IMR-90 (cell line): ENCODE measurements around the gene MAG. TPM values are rescaled to one million over a fixed set of nuclear protein-coding genes. Genes with fewer than 3 reads are reported as not detected.

Source experiments
- ATAC-seq: fragments of 200-7000 bp; cut with Tn5 transposase; 2 replicates; pipeline ENCODE4 v1.9.1; 2020; ENCODE audit warnings: low read depth, mild to moderate bottlenecking, moderate library complexity
- BruUV-seq: library from RNA; stranded (reverse); fragments of 400-500 nt; replicated peaks from 2 replicates; lab custom pipeline; 2021; lab: Mats Ljungman, UMichigan
- CTCF ChIA-PET: fragments of 300-600 bp; formaldehyde crosslinking; extraction: SDS; loops from one replicate; lab custom pipeline; 2021; ENCODE audit warnings: antibody characterized with exemption; lab: Yijun Ruan, JAX
- POLR2A ChIA-PET: fragments of 300-600 bp; sonication (Branson Sonifier 250); formaldehyde crosslinking; loops from one replicate; lab custom pipeline; 2022; ENCODE audit warnings: antibody characterized with exemption; ENCODE audit not compliant: unreplicated experiment; lab: Charles Lee
- DNase-seq: peaks from one replicate; pipeline ENCODE4 v3.0.0; 2013
- H2AFZ ChIP-seq: replicated peaks from 2 replicates; pipeline ENCODE3; 2013; ENCODE audit warnings: low read length, mild to moderate bottlenecking; ENCODE audit not compliant: poor library complexity
- H2AK5ac ChIP-seq: 2 replicates; pipeline ENCODE4 v1.6.1; 2013; ENCODE audit warnings: low read depth, low read length, inconsistent platforms
- H2AK9ac ChIP-seq: replicated peaks from 2 replicates; pipeline ENCODE3; 2013; ENCODE audit warnings: mild to moderate bottlenecking, low read depth, low read length, moderate library complexity; ENCODE audit not compliant: poor library complexity
- H2BK120ac ChIP-seq: 2 replicates; pipeline ENCODE4 v1.6.1; 2013; ENCODE audit warnings: low read depth, low read length, inconsistent platforms
- H2BK15ac ChIP-seq: 3 replicates; pipeline ENCODE4 v1.6.1; 2013; ENCODE audit warnings: low read depth, low read length, inconsistent platforms
- H2BK20ac ChIP-seq: 2 replicates; pipeline ENCODE4 v1.6.1; 2013; ENCODE audit warnings: low read depth, mild to moderate bottlenecking, inconsistent platforms, low read length, moderate library complexity
- H2BK5ac ChIP-seq: 2 replicates; pipeline ENCODE4 v1.6.1; 2013; ENCODE audit warnings: mild to moderate bottlenecking, low read depth, low read length, inconsistent platforms; ENCODE audit not compliant: poor library complexity, severe bottlenecking
- H3K14ac ChIP-seq: replicated peaks from 2 replicates; pipeline ENCODE4 v1.6.1; 2013; ENCODE audit warnings: low read depth, low read length, inconsistent platforms
- H3K18ac ChIP-seq: 2 replicates; pipeline ENCODE4 v1.6.1; 2013; ENCODE audit warnings: low read depth, low read length, control low read depth
- H3K23ac ChIP-seq: 2 replicates; pipeline ENCODE4 v1.6.1; 2013; ENCODE audit warnings: low read depth, low read length, inconsistent platforms
- H3K27ac ChIP-seq: 2 replicates; pipeline ENCODE4 v1.5.1; 2013; ENCODE audit warnings: mild to moderate bottlenecking, control low read depth, low read length; ENCODE audit not compliant: insufficient read depth
- H3K27me3 ChIP-seq: 2 replicates; pipeline ENCODE4 v1.6.1; 2013; ENCODE audit warnings: low read length; ENCODE audit not compliant: control insufficient read depth, insufficient read depth
- H3K36me3 ChIP-seq: 2 replicates; pipeline ENCODE4 v1.6.1; 2013; ENCODE audit warnings: low read length, mixed read lengths; ENCODE audit not compliant: control insufficient read depth, insufficient read depth
- H3K4ac ChIP-seq: 2 replicates; pipeline ENCODE4 v1.6.1; 2013; ENCODE audit warnings: low read depth, low read length, inconsistent platforms
- H3K4me1 ChIP-seq: 2 replicates; pipeline ENCODE4 v1.6.1; 2013; ENCODE audit warnings: low read length, mixed read lengths; ENCODE audit not compliant: control insufficient read depth, insufficient read depth
- H3K4me2 ChIP-seq: 2 replicates; pipeline ENCODE4 v1.6.1; 2013; ENCODE audit warnings: low read depth, mild to moderate bottlenecking, control low read depth, low read length, moderate library complexity
- H3K4me3 ChIP-seq: 2 replicates; pipeline ENCODE4 v1.5.1; 2013; ENCODE audit warnings: low read depth, mild to moderate bottlenecking, control low read depth, low read length, moderate library complexity; ENCODE audit not compliant: insufficient read depth
- H3K56ac ChIP-seq: 2 replicates; pipeline ENCODE4 v1.6.1; 2013; ENCODE audit warnings: low read length, inconsistent platforms; ENCODE audit not compliant: insufficient read depth; ENCODE audit errors: extremely low read depth
- H3K79me1 ChIP-seq, 2 experiments: 2 replicates each; pipeline ENCODE4 v1.6.1; 2013; ENCODE audit warnings: low read length in 2 of 2, inconsistent platforms in 1 of 2, low read depth in 1 of 2
- H3K9ac ChIP-seq: 2 replicates; pipeline ENCODE4 v1.6.1; 2013; ENCODE audit warnings: low read depth, low read length, control low read depth
- H3K9me1 ChIP-seq: 2 replicates; pipeline ENCODE4 v1.6.1; 2013; ENCODE audit warnings: low read length, inconsistent platforms; ENCODE audit not compliant: insufficient read depth
- H3K9me3 ChIP-seq: 2 replicates; pipeline ENCODE4 v1.6.1; 2013; ENCODE audit warnings: low read length; ENCODE audit not compliant: control insufficient read depth, insufficient read depth
- H4K20me1 ChIP-seq: 2 replicates; pipeline ENCODE4 v1.6.1; 2013; ENCODE audit warnings: low read length, inconsistent platforms; ENCODE audit not compliant: insufficient read depth
- H4K5ac ChIP-seq: 2 replicates; pipeline ENCODE4 v1.6.1; 2013; ENCODE audit warnings: mild to moderate bottlenecking, low read depth, low read length, control low read depth
- H4K8ac ChIP-seq, 2 experiments: 2 replicates each; pipeline ENCODE4 v1.6.1; 2013; ENCODE audit warnings: low read depth in 2 of 2, low read length in 2 of 2, control low read depth in 1 of 2, inconsistent platforms in 1 of 2
- H4K91ac ChIP-seq: 2 replicates; pipeline ENCODE4 v1.6.1; 2013; ENCODE audit warnings: low read depth, low read length, inconsistent platforms; ENCODE audit not compliant: insufficient read depth
- CTCF ChIP-seq: conservative IDR thresholded peaks from 2 replicates; pipeline ENCODE4 v1.5.1; 2012; ENCODE audit warnings: mild to moderate bottlenecking, low read depth, low read length, improper control_type of control experiment
- FOS ChIP-seq: fragments of 150-350 bp; IDR thresholded peaks from 2 replicates; pipeline ENCODE4 v1.6.1; 2016; ENCODE audit warnings: low read depth, low read length
- MAZ ChIP-seq: IDR thresholded peaks from 2 replicates; pipeline ENCODE4 v1.6.1; 2012; ENCODE audit warnings: low read depth, mild to moderate bottlenecking, low read length, improper control_type of control experiment, moderate library complexity, borderline replicate concordance
- MXI1 ChIP-seq: IDR thresholded peaks from 2 replicates; pipeline ENCODE4 v1.6.1; 2012; ENCODE audit warnings: low read depth, mild to moderate bottlenecking, low read length, moderate library complexity, borderline replicate concordance
- NFE2L2 ChIP-seq: fragments of 150-350 bp; IDR thresholded peaks from 2 replicates; pipeline ENCODE4 v1.6.1; 2016; ENCODE audit warnings: low read depth, mild to moderate bottlenecking, low read length
- POLR2A ChIP-seq: IDR thresholded peaks from 2 replicates; pipeline ENCODE4 v1.6.1; 2012; ENCODE audit warnings: mild to moderate bottlenecking, low read depth, low read length
- USF2 ChIP-seq: fragments of 150-350 bp; IDR thresholded peaks from 2 replicates; pipeline ENCODE4 v1.6.1; 2017; ENCODE audit warnings: mild to moderate bottlenecking, antibody characterized with exemption, low read length, low read depth
- WGBS, 2 experiments: methylation state at CpG; one replicate each; pipeline versions ENCODE4 v1.1.5 to v1.1.7; 2013; ENCODE audit warnings: missing lambda C conversion rate in 2 of 2; ENCODE audit not compliant: insufficient read length in 1 of 2; ENCODE audit errors: extremely low coverage in 2 of 2; 5-methylcytosine and 5-hydroxymethylcytosine counted together
- dilution Hi-C: fragments of 300-500 bp; cut with HindIII; formaldehyde crosslinking; loops from one replicate; pipeline ENCODE4 v1.14.3; 2018; ENCODE audit warnings: low sequenced_read_pairs; ENCODE audit not compliant: unreplicated experiment
- in situ Hi-C: fragments of 300-500 bp; cut with MboI; formaldehyde crosslinking; loops from 3 replicates; pipeline ENCODE4 v1.14.3; 2019; ENCODE audit warnings: low sequenced_read_pairs, inconsistent platforms, mixed read lengths
- intact Hi-C: fragments of 100-400 bp; cut with micrococcal nuclease; formaldehyde crosslinking; loops from 2 replicates; pipeline ENCODE4 v1.10.0; 2022
- polyA plus RNA-seq, 3 experiments: library from polyadenylated mRNA; depleted of rRNA; stranded (reverse); fragments of >200 nt; gene quantifications; 2 replicates each; pipeline ENCODE4 v1.2.3, GENCODE V29; 2012; ENCODE audit warnings: low replicate concordance in 1 of 3
- total RNA-seq: library from RNA; depleted of rRNA; stranded (reverse); fragments of >200 nt; gene quantifications from 2 replicates; pipeline ENCODE4 v1.2.3, GENCODE V29; 2012

MAG gene
- total and polyA plus RNA-seq, 2 of the 4 experiments (the other 2 are of a cell fraction), result not detected

DNA sequence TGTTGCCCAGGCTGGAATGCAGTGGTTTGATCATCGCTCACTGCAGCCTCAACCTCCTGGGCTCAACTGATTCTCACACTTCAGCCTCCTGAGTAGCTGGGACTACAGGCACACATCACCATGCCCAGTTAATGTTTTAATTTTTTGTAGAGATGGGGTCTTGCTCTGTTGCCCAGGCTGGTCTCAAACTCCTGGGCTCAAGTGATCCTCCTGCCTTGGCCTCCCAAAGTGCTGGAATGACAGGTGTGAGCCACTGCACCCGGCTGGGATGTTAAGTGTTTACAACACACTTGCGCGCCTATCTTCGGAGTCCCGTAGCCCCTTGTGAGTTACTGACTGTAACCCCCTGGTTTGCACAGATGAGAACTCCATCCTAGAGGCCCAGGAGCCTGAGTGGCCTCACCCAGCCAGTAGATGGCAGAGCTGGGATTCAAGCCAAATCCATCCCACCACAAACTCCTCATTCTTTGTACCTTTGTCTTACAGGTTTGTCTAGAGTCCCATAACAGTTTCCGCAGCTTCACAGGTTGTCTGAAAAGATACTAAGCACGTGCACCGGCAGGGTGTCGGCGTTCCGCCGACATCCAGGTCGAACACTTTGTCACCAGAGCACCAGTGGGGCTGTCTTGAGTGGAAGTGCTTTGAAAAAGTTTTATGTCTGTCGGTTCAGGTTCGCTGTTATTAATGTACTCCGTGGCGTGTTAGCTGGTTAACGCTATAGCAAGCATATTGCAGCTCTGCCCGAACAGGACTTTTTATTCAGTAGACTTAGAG, 14.7 kb downstream of the MAG start (continued):
- no peak for TF ChIP-seq FOS

GRCh38 chr19:35307931-35308330, 16.0 kb downstream of the MAG start:
- BruUV-seq, result no TSS peak
- H4K5ac ChIP-seq, result no peak overlapping the region
- H2BK120ac ChIP-seq, result no peak overlapping the region
- ATAC-seq (no peak), DNase-seq (no peak)
- CTCF ChIA-PET, result no interaction called here
- H3K36me3 ChIP-seq, result no peaks in the 10 kb centered on the region
- POLR2A ChIA-PET, result no interaction called here
- no peak for TF ChIP-seq NFE2L2
- TF ChIP-seq MXI1, result no peak
- TF ChIP-seq USF2, result no peak
- TF ChIP-seq MAZ, result no peak
- no peak for TF ChIP-seq POLR2A
- TF ChIP-seq CTCF, result no peak
- no peak for TF ChIP-seq FOS
- no peak overlapping the region for H3K9ac ChIP-seq
- no peak overlapping the region for H3K27ac ChIP-seq
- H3K23ac ChIP-seq, result no peak overlapping the region
- no peak overlapping the region for H2BK20ac ChIP-seq
- H4K20me1 ChIP-seq, result no peaks in the 10 kb centered on the region
- H4K91ac ChIP-seq, result no peak overlapping the region
- H4K8ac ChIP-seq, result no peak overlapping the region
- H2AK5ac ChIP-seq, result no peak overlapping the region
- in situ Hi-C loops (no loop called here), dilution Hi-C loops (no loop called here), intact Hi-C loops (no loop called here)
- no peak overlapping the region for H3K4me2 ChIP-seq
- H3K4me1 ChIP-seq, result no peaks in the 10 kb centered on the region
- no peak overlapping the region for H3K56ac ChIP-seq
- no peak overlapping the region for H2BK15ac ChIP-seq
- no peaks in the 10 kb centered on the region for H3K9me3 ChIP-seq
- no peaks in the 10 kb centered on the region for H3K9me1 ChIP-seq
- no peak overlapping the region for H2AFZ ChIP-seq
- H2BK5ac ChIP-seq, result no peak overlapping the region
- H3K27me3 ChIP-seq, result peaks cover 4% of the 10 kb centered on the region
- no peak overlapping the region for H2AK9ac ChIP-seq
- no peaks in the 10 kb centered on the region for H3K79me1 ChIP-seq
- no peak overlapping the region for H3K14ac ChIP-seq
- WGBS, 2 experiments, result 31% methylated on average over 9 of the region's 10 CpGs; no CpG with 5 or more reads in 1 of the 2 experiments
- H3K4me3 ChIP-seq, result no peak overlapping the region
- H3K4ac ChIP-seq, result no peak overlapping the region
- H3K18ac ChIP-seq, result no peak overlapping the region
